Astrocyte (in vitro differentiated cells and primary cell): ENCODE measurements around the gene TGOLN2.

Experiments used
- EZH2 ChIP-seq: IDR thresholded peaks from 2 replicates; pipeline ENCODE4 v1.6.1; 2012; ENCODE audit warnings: mild to moderate bottlenecking, low read length, inconsistent platforms; ENCODE audit not compliant: insufficient read depth
- TF ChIP-seq, protein P1 (sequence below): IDR thresholded peaks from 2 replicates; pipeline ENCODE4 v1.5.1; 2011; ENCODE audit warnings: low read depth, mild to moderate bottlenecking, inconsistent platforms, low read length, moderate library complexity; ENCODE audit not compliant: insufficient read depth

DNA sequence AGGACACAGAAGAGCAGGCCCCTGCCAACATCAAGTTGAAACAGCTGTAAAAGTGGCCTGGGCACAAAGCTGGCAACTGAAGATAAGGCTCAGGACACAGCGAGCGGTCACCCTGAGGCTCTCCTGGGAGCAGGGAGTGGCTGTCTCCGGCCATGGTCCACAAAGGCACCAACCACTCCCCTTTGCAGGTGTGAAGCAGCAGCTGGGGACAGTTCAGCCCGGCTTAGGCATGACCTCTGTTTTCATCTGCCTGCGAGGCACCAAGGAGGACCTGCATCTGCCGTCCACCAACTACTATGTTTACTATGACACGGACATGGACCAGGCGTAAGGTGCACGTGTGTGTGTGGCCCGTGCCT is 12.9 kb downstream of the TGOLN2 start:
- TF ChIP-seq, protein P1, sequence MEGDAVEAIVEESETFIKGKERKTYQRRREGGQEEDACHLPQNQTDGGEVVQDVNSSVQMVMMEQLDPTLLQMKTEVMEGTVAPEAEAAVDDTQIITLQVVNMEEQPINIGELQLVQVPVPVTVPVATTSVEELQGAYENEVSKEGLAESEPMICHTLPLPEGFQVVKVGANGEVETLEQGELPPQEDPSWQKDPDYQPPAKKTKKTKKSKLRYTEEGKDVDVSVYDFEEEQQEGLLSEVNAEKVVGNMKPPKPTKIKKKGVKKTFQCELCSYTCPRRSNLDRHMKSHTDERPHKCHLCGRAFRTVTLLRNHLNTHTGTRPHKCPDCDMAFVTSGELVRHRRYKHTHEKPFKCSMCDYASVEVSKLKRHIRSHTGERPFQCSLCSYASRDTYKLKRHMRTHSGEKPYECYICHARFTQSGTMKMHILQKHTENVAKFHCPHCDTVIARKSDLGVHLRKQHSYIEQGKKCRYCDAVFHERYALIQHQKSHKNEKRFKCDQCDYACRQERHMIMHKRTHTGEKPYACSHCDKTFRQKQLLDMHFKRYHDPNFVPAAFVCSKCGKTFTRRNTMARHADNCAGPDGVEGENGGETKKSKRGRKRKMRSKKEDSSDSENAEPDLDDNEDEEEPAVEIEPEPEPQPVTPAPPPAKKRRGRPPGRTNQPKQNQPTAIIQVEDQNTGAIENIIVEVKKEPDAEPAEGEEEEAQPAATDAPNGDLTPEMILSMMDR, result no peak
- TF ChIP-seq EZH2, result no peak
